Measurements from ENCODE around the gene FLNB.

Gene FLNB

DNA sequence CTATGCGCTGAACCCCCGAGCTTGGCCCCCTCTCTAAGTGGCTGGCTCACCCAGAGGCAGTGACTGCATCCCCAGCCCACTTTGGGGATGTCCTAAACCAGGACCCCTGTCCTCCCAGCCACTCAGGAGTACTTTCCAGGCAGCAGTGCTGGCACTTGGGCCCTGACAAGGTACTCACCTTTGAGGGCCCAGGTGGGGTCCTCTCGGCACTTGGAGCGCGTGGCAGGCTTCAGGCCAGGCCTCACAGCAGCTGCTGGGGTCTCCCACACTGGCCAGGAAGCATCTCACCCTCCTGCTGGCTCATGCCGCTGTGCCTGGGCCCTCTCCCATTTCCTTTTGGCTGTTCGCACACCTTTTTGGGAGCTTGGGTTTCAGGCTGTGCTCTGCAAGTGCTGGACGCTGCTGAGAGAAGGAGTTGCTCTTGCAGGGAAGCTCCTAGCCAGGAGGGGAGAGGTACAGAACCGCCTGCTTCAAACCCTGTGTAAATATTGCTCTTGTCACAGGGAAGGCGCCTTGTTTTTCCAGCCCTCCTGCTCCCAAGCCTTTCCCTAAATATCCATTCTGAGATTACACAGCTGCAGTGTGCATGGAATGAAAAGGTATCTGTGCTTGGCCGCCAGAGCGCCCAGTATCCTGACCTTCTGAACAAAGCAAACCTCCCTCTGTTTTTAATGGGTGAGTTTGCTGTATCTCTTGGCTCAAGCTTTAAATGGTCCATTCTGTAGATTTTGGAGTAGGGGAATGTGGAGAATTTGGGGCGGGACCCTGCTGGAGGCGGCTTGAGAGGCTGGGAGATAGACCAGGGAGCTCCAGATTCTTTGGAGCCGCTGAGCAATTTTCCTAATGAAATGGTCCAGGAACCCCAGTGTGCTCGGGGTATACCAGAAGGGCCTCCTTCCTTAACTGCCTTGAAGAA is 156.9 kb downstream of the FLNB start:
- DNase-seq (ENCODE audit: low spot score) = no peak

DNA sequence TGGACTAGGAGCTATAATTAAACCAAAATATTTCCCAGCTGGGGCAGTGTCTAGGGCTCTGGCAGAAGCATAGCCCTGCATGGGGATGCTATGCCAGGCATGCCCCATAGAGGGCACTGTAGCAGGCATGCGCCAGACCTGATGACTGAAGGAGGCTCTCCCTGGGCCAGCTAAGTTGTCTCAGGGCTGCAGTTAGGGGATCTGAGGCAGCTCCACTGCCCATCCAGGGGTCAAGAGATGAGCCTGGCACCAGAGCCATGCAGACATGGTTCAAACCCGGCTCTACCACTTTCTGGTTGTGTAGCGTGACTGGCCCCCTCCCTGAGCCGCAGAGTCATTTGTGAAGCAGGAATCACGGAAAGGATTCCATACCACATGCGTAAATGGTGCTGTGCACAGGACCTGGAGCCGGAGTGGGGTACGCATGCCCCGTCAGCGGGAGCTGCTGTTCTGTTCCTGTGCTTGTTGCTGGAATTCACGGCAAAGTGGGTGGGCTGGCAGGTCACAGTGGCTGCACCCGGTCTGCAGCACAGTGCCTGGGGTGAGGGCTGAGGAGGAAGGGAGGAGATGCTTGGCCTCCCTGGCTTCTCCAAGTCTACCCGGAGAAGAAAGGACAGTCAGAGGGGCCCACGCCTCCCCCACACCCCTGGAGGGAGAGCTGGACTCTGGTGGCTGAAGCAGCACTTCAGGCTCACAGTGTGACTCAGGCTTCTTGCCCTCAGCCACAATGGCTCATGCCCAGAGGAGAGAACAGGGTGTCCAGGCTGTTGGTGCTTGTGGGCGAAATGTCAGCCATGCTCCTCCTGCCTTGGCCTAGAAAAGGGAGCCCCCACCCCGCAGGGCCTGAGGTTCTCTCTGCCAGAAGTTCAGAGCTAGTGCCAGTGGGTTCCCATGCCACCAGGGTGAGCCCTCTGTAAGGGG is 159.5 kb downstream of the FLNB start:
- DNase-seq (ENCODE audit: low spot score) = peak; percentile 50

DNA sequence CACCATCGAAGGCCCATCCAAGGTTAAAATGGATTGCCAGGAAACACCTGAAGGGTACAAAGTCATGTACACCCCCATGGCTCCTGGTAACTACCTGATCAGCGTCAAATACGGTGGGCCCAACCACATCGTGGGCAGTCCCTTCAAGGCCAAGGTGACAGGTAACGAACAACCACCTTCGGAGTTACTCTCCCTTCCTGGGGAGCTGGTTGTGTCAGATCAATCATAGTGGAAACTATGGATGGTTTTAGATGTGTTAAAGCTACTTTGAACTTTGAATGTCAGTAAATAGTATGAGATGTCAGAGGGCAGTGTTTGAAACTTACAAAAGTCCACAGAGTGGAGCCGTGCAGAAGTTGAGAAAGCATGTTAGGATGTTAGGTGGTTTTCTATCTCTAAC is 160.3 kb downstream of the FLNB start:
- DNase-seq (ENCODE audit: low spot score) = no peak

DNA sequence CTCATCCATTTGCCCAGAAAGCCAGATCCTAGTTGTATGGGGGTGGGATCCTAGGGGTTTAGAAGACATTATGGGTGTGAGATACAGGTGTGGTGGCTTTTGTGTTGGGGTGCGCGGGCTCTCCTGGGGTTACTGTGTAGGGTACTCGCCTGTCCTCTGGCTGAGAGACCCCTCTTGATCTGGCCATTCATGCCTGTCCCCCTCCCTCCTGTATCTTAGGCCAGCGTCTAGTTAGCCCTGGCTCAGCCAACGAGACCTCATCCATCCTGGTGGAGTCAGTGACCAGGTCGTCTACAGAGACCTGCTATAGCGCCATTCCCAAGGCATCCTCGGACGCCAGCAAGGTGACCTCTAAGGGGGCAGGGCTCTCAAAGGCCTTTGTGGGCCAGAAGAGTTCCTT is 161.1 kb downstream of the FLNB start:
- no peak for DNase-seq (ENCODE audit: low spot score)

DNA sequence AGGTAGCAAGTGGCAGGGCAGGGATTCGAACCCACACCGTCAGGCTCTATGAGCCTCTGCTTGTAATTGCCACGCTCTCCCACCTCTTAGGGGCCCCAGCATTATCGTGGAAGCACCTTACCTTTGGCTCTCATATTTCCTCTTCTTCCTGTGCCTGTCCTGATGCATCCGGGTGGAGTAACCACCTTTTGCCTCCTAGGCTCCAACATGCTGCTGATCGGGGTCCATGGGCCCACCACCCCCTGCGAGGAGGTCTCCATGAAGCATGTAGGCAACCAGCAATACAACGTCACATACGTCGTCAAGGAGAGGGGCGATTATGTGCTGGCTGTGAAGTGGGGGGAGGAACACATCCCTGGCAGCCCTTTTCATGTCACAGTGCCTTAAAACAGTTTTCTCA is 162.2 kb downstream of the FLNB start:
- DNase-seq (ENCODE audit: low spot score) = no peak

DNA sequence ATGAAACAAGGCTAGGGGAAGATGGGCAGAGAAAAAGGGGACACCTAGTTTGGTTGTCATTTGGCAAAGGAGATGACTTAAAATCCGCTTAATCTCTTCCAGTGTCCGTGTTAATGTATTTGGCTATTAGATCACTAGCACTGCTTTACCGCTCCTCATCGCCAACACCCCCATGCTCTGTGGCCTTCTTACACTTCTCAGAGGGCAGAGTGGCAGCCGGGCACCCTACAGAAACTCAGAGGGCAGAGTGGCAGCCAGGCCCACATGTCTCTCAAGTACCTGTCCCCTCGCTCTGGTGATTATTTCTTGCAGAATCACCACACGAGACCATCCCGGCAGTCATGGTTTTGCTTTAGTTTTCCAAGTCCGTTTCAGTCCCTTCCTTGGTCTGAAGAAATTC is 162.9 kb downstream of the FLNB start:
- no peak for DNase-seq (ENCODE audit: low spot score)

DNA sequence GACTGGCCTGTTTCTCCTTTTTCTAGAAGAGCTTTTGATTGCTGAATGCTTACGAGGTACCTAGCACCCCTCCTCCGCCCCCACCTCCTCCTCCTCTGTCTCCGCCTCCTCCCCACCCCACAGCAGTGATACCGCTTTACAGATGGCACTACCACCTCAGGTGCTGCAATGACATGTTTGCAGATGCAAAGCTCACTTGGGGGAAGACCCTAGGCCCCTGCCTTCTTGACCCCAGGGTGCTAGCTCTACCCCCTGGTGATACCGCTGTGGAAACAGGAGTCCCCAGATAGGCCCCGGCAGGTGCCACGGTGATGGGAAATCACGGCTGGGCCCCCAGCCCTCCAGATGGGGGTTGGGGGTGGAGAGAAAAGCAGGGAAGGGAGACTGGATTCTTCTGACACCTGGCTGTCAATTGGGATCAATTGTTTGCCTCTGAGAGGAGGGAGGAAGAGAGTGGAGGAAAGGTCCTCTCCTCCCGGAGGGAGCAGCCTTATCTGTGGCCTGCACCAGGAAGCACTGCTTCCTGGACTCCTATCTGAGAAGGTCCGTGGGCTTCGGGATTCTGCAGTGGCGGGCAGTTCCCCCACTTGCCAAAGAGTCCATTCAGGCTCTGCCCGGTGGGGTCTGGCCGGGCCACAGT is 164.9 kb downstream of the FLNB start:
- DNase-seq (ENCODE audit: low spot score) = no peak

DNA sequence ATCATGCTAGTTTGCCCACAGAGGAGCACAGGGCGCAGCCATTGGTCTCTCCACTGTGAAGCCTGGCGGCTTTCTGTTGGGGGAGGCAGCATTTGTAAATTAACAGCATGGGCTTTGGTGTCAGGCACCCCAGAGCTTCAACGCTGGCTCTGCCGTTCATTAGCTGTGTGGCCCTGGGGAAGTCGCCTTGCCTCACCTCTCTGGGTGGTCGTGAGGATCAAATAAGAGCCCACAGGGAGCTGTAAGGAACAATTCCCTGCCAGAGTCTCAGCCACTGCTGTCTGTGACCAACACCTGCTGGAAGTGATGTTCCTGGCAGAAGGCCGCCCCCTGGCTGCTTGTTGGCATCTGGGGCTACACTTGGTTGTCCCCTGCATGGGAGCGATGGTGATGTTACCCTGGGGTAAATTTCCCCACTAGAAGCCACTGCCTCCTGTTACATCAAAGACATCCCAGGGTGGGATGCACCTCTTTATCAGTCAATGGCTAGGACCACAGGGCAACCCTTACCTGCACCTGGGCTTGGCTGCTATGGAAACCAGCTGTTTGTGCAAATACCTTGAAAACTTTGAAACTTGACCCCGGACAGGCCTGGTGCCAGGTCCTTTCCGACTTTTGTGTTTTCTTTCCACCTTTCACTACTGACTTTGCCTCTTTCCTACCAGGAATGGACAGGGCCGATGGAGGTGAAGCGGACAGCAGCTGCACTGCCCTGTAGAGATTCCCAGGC is 165.6 kb downstream of the FLNB start:
- DNase-seq (ENCODE audit: low spot score) = no peak

DNA sequence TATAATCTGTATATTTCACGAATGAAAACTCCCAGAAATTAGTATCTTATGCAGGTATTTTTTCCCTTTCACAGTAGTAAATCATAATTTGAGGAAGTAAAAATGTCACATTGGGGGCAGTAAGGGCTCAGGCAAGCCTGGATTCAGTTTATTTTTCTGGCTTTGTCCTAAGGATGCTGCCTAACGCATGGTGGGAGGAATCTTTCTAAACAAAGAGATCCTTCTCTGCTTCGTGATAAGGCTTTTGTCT is 166.9 kb downstream of the FLNB start:
- no peak for DNase-seq (ENCODE audit: low spot score)

DNA sequence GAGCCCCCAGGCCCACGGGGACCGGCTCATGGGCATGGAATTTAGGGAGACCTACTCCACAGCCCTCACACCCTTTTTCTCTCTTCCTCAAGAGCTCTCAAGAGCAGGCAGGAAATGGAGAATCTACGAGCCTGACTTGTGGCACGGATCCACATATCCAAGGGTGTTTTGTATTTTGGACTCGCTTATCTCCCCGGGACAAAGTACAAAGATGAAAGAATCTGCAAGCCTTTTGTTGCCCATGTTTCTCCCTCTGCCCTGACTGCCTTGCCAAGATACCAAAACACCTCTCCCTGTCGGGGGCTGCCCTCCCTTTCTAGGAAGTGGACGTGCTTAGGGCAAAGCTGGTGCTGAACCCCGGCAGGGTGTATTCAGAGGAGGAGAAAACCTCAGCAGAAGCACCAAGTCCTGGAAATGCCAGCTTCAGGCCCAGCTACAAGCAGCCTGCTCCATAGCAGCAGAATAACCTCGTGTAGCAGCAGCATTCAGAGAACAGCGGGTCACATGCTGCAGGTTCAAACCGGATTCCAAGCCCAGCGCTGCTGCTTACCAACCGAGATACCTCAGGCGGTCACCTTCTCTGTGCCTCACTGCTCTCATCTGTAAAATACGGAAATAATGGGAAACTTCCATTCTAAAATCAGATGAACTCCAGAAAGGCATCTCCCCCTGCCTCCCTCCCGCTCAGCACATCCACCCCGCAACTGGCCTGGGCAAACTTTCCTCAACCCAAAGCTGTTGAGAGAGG is 167.4 kb downstream of the FLNB start:
- DNase-seq (ENCODE audit: low spot score) = no peak

DNA sequence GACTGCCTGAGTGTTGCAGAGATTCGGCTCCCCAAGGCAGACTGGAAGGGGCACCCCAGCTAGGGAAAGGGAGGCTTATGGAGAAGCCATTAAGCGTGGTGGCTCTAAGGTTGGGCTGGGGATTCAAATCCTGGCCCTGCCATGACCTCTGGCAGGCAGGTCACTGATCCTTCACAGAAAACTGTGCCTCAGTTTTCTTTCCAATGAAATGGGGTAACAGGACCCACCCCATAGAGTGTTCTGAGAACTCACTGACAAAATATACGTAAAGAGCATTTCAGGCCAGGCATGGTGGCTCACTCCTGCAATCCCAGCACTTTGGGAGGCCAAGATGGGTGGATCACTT is 167.9 kb downstream of the FLNB start:
- no peak for DNase-seq (ENCODE audit: low spot score)

DNA sequence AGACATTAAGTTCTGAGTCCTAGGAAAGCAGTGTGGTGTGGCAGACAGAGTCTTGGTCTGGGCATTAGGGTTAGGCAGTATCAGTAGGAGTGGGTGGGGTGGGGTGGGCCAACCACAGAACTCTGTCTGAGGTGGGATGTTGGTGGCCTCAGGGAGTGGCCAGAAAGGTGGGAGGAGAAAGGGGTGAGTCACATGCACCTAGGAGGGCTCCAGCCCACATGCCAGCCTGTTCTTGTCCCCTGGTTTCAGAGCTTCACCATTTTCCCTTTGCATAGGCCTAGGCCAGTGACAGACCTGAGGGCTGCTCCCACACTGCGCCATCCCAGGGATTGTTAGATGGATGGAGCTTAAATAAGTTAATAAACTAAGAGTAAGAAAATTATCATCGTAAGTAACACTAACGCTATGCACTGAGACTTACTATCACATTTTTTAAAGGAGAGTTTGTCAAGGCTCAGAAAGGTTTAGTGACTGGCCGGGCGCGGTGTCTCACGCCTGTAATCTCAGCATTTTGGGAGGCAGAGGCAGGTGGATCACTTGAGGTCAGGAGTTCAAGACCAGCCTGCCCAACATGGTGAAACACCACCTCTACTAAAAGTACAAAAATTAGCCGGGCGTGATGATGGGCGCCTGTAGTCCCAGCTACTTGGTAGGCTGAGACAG is 168.7 kb downstream of the FLNB start:
- DNase-seq (ENCODE audit: low spot score) = no peak

DNA sequence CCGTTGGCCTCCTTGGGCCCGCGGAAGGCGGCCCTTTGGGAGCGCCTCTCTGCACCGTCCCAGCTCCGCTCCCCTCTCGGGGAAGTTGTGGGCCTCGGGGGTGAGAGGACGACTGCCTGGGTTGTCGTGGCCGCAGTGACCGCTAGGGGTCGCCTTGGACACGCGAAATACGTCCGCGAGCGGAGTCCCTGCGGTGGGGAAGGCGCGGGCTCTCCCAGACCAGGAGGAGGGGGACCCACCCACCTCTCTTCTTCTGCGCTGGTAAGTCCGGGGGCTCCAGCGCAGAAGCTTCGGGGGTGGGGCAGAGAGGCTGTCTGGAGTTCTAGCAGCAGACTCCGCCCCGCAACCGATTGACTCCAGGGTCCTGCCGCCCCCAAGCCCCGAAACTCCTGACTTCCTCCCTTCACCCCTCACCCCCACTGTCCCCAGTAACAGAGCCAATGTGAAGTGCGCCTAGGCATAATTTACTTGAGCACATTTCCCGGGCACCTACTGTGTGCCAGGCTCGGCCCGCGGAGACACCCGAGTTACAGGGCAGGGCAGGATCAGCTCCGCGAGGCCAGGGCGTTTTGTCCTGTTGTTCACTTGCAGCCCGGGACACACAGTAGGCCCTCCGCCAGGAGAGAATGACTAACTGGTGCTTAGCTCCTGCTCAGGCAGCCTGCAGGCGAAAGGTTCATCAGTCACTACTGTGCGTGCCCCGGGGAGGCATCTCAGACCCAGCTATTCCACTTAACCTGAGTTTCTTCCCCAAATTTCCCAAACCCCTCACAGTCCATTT is 169.7 kb downstream of the FLNB start:
- peak; percentile 70 for DNase-seq (ENCODE audit: low spot score)

DNA sequence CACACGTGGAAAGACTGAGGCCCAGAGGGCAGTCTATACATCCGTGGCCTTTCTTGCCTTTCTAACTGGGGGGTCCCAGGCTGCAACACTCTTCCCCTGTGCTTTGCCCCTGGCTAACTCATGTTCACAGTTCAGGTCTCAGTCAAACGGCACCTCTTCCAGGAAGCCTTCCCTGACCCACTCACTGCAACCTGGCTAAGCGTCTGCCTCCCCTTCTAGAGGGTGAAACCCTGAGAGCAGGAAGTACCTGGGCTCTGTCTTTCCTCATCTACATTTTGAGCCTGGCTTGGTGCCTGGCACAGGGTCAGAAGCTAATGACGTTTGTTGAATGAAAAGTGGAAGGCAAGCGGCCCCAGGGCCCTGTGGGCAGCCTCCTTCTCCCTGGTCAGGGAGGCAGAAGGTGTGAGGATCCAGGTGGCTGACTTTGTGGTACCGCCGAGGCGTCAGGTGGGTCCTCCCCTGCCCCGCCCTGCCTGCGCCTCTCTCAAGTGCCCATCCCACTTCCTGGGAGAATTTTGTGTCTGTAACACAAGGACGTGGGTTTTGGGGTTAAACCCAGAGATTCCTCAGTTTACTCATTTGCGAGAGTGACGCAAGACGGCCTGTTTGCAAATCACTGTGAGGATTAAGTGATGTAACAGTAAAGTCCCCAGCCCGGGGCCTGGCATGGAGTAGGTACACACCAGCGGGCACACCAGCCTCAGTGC is 170.5 kb downstream of the FLNB start:
- DNase-seq (ENCODE audit: low spot score) = no peak

DNA sequence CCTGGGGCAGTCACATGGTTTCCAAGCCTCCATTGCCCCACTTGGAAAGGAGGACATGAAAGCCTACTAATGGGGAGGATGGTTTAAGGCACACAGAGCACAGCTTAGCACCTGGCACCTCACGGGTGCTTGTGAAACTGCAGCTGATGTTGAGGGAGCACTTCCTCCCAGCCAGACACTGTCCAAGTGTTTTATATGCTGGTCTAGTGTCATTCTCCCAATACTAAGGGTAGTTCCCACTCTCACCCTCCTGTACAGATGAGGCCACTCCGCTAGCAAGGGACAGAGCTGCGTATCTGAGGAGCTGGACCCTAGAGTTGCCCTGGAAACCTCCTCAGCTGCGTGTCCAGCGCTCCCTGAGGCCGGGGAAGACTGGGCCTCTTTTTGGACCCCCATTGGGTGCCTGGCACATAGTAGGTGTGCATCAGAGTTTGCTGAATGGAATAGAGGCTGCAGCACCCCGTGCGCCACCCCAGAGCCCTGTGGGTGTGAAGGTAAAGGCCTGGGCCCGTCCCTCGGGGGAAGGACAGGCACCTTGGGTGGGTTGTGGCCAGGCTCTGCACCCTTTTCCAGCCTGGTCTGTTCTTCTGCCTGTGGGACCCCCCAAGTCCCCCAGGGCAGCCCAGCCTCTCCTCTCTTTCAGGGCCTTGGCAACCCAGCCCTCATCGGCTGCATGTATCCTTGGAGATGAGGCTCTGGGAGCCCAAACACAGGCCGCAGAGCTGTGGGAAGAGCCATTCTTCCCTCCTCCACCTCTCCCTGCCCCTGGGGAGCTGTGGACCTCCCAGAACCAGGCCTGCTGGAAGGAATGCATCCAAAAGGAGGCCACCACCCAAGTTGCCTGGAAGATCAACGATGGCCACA is 171.2 kb downstream of the FLNB start:
- no peak for DNase-seq (ENCODE audit: low spot score)

DNA sequence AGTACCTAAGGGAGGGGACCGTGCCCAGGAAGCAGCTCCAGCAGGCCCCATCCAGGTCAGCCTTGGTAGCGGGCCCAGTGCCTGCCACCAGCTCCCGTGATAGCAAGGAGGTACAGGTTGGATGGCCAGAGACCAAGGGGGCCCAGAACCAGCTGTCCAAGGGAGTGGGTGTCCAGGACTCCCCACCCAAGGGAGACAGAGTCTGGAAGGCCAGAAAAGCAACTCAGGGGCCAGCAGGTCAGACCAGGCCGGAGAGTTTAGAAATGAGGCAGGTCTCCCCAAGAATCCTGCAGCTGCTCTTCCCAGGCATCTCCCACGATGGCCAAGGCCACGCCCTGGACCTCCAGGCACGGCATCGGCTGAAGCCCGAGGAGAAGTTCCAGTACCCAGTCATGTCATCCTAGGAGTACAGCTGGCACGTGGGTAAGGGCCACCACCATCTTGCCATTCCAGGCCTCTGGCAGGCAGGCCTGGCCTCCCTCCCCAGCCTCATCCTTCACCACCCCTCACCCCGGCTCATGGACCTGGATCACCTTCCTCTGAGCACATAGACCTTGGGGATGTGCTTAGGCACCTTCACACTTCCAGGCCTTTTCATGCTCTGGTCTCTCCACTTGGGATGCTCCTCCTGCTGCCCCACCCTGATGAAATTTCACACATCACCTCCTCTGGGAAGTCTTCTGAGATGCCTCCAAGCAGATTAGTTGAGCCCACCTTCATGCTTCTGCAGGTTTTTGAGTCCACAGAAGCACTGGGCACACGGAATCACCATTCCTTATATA is 172.1 kb downstream of the FLNB start:
- no peak for DNase-seq (ENCODE audit: low spot score)

DNA sequence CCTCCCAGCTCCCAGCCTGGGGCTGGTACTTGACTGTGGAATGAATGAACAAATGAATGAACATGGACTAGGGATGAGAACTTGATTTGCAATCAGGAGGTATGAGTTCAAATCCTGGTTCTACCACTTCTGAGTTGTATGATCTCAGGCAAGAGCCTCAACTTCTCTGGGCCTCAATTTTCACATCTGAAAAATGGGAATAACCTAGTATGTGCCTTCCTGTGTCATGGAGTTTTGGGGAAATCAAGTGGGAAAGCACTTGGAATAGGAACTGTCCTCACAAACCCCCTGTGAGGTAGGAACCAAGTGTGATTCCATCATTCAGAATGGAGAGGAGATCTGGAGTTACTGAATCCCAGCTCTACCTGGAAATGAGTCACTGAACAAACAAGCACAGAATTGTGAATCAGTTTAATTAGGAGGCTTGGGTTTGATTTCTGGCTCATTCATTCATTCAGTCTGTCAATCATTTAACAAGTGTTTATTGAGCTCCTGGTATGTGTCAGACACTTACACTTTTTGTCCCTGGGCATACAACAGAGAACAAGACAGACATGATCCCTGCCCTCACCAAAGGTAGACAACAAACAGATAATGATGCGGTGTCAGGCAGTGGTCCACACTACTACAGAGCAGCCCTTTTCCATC is 172.8 kb downstream of the FLNB start:
- no peak for DNase-seq (ENCODE audit: low spot score)

Data from kidney capillary endothelial cell (primary cell).